NCI-H526 treated with DMSO at 0.1 percent for 48 hours (cell line): ENCODE data around the gene TBX1.
"Not testable (repeated sequence)": the region's sequence is repeated elsewhere in the genome, so short reads cannot be mapped to it uniquely, and the experiment has no call there.

Source experiments
- DNase-seq: peaks from one replicate; lab custom pipeline; 2025; lab: John Stamatoyannopoulos, UW

Gene TBX1

DNA sequence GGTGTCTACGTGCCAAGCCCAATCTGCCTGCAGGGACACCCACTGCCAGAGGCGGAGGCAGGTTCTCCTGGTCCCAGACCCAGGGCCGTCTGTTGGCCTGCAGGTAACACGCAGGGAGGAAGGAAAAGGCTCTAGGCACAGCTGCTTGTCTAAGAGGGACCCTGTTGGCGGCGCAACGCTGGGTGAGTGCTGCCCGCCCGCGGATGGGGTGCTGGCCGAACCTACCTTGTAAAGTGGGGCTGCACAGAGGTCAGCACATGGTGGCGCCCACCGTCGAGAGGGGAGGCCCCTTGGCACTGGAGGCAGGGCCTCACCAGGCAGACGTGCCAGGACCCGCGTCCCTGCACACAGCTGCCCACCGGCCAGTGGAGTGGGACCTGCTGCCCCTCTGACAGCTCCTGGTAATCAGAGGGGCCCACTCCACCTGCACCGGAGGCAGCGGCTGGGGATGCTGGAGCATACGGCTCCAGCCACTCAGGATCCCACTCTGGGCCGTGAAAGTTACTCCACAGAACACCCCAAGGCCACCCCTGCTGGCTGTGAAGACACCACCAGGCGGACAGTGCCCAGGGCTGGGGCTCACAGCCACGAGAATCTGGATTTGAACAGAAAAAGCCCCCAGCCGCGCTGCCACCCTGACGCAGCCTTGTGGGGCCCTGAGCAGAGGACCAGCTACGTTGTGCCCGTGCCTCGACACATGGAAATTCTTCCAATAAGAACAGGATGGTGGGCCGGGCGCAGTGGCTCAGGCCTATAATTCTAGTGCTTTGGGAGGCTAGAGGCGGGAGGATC, 24.0 kb downstream of the TBX1 start:
- no peak for DNase-seq

DNA sequence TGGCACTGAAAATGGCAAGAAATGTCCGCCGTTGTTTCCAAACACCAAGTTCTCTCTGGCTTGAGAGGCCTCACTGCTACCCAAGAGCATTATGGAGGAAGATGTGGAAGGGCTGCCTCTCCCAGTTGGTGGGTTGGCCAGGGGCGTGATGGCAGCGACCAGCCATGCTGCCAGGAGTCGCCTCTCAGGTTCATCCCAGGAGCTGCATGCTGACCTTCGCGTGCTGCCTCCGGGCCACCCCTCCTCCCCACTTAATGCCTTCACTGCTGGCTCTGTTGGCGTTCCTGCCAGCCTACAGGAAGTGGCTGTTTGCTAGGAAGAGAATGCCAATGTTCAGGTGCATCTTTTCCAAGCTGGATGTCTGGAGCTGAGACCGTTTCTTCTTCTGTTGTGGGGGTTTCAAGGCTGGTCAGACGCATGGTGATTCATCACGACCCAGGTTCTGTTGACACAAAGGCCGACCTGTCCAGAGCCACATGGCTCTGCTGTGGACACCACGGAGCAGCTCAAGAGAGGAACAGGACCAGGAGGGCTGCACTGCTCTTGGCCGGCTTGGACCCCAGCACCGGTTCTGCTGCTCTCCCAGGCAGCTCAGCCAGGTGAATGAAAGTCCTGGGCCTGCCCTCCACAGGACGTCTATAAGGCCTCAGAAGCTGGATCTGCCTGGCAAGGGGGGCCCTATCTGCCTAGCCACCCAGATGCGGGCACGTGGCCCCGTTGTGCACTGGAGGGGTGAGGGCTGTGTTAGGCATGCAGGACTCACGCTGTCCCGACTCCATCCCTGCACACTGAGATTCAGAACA, 25.1 kb downstream of the TBX1 start:
- DNase-seq = no peak

DNA sequence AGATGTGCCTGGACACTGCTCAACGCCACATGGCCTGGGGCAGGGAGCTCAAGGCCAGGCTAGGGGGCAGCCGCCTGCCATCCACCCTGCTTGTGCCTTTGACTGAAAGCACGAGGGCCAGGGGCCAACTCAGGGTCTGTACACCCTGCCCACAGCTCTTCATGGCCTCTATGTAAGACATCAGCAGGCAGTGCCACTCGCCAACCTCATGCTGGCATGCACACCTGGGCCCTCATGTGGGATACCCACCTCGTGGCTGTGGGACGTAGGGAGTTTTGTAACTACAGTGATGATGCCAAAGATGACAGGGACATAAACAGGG, 25.6 kb downstream of the TBX1 start:
- no peak for DNase-seq

DNA sequence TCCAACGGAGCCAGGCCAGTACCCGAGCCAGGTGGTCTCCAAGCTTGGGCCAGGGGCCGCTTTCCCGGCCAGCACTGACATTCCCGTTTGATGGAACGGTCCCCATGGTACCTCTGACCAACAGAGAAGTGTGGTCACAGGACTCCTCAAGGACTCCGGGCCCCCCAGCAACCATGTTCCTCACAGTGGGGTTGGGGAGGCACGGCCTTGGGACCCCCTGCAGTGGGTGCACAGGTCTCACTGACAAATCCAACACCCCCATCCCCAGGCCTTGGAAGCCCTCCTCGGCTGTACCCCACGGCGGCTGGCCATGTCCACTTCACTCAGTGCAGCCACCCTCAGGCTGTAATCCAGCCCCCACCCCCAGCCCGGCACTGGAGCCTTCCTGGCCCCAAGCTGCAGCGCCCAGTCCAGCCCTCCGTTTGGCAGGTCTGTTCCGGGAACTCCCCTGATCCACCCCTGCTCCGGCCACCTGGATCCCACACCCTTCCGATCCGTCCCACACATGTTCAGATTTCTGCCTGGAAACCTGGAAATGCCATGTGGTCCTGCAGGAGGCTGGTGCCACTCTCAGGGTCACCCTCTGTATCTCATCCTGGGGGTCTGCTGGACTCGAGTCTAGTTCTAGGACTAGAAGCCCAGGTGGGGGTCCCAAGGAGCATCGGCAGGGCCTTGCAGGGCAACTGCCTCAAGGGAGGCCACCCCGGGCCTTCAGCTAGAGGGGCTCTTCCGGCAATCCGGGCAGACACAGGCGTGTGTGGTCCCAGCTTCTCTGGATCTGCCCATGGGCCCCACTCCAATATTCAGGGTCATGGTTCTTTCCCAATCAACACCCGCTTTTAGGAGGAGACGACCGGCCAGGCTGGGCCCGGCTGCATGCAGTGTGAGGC, 26.6 kb downstream of the TBX1 start:
- DNase-seq = no peak

DNA sequence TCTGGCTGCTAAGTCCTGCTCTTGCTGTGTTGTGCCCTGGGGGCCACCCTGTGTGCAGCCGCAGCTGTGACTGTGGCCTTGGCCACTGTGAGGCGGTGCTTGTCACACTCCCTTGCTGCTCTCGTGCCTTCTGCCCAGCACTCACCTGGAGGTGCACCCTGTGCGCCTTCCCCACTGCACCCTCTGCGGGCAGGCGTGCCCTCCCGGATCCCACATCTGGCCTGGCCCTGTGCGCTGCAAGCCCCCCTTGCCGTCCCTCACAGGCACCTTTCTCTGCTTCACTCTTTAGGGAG, 27.2 kb downstream of the TBX1 start:
- no peak for DNase-seq

DNA sequence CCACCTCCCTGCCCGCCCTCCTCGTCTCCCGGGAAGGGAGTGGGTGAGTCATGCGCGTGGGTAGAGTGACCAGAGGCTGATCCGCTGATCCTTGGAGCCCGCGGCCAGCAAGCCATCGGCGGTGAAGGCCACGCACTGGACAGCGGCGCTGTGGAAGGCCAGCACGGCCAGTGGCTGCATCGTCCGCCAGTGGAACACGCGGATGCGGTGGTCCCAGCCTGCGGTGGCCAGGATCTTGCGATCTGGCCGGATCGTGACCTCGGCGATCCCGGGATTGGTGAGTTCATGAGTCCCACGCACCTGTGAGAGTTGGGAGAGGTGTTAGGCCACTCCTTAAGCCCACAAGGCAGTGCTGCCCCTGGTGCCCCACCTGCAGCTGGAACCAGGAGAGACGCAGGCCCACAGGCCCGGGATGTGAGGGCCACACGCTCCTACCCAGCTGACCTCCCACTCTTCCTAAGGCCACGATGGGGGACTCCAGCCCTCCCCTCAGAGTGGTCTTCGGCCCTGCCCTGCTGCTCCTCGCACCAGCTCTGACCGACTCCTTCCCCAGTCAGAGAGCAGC, 28.2 kb downstream of the TBX1 start:
- DNase-seq = no peak

DNA sequence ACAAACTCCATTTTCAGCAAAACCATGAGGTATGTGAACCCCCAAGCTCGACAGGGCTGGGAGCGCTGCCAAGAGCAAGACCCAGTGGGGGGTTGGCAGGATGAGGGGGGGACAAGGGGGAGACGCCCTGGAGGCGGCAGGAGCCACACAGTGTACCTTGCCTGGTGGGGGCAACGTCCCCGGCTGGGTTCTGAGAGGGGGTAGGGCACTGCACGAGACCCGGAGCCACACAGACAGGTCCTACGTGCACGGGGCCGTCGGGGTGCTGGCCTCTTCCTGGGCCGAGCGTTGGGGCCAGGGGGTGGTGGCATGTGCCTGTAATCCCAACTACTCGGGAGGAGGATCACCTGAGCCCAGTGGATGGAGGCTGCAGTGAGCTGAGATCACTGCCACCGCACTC, 28.8 kb downstream of the TBX1 start:
- no peak for DNase-seq

DNA sequence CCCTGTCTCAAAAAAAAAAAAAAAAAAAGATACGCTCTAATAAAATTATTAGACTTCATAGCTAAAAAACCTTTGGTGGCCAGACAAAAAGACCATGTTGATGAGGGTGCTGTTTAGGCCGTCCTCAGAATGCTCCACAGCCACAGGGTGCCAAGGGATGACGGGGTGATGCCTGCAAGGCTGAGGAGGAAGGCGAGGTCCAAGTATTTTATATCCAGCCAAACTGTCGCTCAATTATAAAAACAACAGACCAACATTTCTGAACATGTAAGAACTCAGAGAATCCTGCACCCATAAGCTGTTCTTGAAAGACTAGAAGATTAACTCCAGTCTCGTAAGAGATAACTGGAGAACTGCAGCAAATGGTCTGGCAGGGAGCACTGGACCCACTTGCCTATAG, 29.2 kb downstream of the TBX1 start:
- no peak for DNase-seq

DNA sequence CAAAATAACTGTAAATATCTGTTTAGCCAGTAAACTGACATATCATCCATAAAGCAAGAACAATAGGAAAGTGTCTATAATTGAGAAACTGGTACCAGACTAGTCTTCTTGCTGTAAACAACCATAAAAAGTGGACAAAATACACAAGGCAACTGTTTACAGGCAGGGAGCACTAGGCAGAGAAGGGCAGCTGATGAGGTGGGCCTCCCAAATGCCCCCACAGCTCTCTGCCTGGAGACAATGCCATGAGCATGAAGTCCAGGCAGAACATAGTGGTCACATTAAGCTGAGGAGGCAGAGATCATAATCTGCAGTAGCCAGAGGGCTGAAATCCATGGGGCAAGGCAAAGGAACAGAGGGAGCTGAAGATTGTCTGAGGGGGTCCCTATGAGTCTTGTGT, 30.7 kb downstream of the TBX1 start:
- DNase-seq = no peak

DNA sequence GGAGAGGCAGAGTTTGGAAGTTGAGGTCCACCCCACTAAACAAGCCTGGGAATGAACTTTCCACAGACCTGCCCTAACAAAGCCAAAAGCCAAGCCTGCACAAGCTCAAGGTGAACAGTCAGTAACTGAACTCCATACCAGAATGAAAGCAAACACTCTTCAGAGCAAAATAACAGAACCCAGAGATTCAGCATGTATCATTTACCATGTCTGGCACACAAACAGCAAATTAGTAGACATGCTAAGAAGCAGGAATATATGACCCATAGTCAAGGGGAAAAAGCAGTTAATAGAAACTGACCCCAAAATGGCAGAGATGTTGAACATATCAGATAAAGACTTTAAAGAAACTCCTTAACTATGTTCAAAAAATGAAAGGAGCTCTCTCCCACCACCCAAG, 31.3 kb downstream of the TBX1 start:
- no peak for DNase-seq

DNA sequence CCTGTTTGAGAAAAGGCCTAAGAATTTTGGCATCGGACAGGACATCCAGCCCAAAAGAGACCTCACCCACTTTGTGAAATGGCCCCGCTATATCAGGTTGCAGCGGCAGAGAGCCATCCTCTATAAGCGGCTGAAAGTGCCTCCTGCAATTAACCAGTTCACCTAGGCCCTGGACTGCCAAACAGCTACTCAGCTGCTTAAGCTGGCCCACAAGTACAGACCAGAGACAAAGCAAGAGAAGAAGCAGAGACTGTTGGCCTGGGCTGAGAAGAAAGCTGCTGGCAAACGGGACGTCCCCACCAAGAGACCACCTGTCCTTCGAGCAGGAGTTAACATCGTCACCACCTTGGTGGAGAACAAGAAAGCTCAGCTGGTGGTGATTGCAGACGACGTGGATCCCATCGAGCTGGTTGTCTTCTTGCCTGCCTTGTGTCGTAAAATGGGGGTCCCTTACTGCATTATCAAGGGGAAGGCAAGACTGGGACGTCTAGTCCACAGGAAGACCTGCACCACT, 31.9 kb downstream of the TBX1 start:
- not testable (repeated sequence) for DNase-seq

DNA sequence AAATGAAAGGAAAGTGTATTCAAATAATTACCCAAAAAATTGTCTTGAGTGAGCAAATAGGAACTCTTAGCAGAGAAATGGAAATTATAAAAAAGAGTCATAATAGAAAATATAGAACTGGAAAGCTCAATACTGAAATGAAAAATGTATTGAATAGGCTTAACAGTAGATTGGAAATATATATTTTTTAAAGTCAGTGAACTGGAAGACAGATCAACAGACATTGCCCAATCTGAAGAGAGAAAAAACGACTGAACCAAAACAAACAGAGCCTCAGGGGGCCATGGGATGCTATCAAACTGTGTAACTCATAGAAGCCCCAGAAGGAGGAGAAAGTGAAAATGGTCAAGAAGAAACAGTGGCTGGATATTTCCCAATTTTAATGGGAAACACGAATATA, 32.6 kb downstream of the TBX1 start:
- DNase-seq = no peak

DNA sequence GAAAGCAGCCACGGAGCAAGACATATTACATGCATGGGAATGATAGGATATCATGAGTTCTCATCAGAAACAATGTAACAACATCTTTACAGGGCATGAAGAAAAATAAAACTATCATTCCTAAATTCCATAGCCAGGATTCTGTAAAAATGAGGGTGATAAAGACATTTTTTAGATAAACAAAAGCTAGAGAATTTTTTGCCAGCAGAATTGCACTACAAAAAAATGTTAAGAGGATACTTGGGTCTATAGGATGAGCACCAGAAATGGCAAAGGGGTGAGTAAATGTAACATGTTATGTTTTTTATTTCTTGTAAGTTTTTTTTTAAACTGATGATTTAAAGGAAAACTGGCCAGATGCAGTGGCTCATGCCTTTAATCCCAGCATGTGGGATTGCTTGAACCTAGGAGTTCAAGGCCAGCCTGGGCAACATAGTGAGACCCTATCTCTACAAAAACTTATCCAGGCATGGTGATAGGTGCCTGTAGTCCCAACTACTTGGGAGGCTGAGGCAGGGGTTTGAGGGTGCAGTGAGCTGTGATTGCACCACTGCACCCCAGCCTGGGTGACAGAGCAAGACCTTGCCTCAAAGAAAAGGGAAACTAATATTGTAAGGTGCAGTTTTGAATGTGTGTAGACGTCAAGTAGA, 33.2 kb downstream of the TBX1 start:
- no peak for DNase-seq

DNA sequence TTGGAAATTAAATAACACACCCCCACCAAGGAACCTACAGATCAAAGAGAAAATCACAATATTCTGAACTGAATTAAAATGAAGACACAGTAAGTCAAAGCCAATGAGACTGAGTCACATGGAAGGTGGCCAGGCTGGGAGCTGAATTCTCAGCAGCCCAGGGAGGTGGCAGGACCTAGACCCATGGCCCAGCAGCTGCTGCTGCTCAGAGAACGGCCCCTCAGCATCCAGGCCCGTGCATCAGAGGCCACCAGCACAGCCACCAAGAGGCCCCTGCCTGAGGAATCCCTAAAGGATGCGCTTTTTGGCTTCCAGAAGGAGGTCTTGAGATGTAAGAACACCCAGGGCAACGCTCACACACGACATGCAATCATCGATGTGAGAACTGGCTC, 35.0 kb downstream of the TBX1 start:
- DNase-seq = no peak

DNA sequence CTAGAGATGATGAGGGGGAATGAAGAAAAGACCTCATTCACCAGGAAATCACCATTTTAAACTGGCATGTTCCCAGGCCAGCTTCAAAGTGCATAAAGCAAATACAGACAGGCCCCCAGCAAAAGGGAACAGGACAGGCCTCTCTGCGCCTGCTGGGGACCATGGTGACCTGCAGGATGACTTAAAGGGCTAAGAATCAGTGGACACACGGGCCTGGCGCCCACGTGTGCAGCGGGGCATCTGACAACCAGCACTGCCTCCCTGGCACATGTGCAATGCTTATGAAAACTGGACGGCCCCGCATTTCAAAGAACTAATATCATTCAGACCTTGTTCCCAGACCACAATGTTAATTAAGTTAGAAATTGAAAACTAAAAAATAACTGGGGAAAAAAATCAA, 35.6 kb downstream of the TBX1 start:
- no peak for DNase-seq

DNA sequence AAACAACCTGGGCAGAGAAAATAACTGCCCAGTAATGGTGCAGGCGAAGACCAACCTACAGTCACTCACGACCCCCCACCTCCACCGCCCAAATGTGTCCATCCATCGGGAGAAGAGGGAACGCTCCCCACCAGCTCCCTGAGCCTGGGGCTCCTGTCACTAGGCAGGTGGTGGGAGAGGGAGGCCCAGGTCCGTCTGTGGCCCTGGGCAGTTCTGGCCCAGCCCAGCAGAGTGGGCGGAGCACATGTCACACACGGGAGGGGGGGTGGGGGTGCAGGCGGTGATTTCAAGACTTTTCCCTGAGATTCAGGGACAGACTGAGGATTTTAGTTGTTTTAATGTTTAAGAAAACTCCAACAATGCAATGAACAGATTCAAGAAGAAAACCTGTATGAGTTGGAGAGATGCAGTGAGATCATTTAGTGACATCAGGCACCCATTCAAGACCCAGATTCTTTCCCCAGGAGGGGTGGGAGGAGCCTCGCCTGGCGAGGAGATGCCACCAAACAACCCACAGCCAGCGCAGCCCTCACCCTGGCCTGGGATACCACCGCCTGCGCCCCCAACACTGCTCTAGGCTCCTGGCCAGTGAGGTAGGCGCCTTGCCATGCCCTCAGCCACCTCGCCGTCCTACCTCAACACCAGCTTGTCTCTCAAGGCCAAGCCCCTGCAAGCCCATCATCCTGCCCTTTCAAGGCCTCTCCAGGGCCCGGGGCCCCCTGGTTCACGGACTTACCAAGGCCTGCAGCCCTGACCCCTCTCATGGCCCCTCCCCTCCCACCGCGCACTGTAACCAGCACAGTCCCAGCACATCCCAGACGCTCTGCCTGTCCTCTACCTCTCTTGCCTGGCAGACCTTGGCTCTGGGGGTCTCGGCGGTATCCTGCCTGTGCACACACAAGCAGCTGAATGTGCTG, 36.8 kb downstream of the TBX1 start:
- no peak for DNase-seq

DNA sequence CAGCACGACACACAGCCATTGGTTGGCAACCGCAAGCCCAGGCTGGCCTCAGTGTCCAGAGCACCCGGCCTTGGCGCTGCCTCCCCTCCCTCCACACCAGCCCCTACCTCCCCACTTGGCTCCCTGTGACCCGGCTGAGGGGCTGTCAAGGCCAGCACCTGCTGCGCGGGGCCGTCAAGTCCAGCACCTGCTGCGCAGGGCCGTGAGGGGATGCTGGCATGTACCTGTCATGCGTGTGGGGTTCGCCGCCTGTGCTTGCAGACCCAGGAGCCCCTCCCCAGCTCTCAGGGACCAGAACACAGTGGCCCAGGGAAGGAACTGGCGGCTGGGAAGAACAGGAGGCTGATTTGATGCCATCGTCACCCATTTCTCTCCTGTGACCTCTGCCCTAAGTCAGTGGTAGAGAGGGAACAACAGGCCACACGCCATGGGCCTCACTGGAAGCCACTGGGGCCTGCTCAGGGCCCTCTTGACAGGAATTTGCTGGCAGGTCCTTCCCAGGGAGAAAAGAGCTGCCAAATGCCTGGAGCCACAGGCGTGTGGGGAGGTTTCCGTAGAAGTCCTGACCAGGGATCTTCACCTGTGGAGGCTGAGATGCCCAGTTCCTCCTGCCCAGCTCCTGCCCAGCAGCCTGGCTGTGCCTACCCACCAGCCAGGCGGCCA, 37.6 kb downstream of the TBX1 start:
- no peak for DNase-seq

DNA sequence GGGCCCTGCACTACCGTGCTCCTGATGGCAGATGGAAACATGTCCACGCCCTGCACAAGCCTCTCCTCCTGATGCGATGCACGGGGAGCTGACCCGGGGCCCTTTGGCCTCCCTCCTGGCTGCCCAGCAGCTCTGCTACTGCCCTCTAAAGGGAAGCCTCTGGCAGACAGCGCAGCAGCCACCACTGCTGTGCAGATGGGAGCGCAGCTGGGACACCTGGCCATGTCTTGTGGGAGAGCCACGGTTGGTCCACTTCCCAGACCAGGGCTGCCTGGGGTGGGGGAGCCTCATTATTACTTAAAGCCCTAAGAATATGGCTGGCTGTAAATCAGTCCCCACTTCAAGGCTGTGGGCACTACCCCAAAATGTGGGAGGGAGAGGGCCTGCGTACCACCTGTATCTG, 38.3 kb downstream of the TBX1 start:
- no peak for DNase-seq

DNA sequence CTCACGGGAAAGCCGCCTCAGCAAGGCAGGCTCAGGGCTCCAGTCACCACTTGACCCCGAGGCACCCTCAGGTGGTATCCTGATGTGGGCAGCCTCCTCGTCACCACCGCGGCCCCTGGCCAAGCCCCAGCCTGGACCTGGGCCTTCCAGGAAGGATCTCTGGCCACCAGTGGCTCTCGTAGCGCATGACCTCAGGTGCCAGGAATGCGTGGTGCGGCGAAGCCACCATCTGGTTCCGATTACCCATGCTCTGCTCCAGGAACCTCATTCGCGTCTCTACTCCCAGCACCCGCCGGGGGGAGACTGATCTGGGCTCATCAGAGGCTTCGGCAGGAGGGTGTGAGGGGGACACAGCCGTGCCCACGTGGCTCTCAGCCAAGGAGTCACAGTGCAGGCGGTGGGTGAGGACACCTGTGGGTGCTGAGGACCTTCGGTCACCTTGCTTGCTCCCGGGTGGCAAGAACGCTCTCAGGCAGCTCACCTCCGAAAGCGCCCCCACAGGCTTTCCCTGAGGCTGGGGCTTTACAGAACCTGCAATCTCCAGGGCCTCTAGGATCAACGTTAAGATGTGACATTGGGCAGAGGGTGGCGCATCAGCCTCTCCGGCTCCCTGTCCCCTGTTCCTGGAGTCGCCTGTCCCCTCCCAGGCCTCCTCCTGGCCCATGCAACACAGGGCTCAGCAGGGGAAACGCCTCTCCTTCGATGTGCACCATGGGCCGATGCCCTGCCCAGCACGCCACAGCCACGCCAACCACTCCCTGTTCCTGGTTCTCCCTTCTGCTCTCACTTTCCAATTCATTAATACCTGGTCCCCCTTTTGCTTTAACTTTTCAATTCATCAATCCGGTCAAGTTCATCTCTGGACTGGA, 39.0 kb downstream of the TBX1 start:
- no peak for DNase-seq
